22Rv1 (cell line): ENCODE measurements around the gene SLC39A5.

Source experiments
- ZFX ChIP-seq: fragments of 450-650 bp; IDR thresholded peaks from 2 replicates; pipeline ENCODE4 v1.6.1; 2017; ENCODE audit warnings: antibody characterized with exemption, borderline replicate concordance
- TF ChIP-seq, protein P1 (sequence below): fragments of 450-650 bp; IDR thresholded peaks from 2 replicates; pipeline ENCODE4 v1.5.1; 2017; ENCODE audit warnings: mild to moderate bottlenecking

DNA sequence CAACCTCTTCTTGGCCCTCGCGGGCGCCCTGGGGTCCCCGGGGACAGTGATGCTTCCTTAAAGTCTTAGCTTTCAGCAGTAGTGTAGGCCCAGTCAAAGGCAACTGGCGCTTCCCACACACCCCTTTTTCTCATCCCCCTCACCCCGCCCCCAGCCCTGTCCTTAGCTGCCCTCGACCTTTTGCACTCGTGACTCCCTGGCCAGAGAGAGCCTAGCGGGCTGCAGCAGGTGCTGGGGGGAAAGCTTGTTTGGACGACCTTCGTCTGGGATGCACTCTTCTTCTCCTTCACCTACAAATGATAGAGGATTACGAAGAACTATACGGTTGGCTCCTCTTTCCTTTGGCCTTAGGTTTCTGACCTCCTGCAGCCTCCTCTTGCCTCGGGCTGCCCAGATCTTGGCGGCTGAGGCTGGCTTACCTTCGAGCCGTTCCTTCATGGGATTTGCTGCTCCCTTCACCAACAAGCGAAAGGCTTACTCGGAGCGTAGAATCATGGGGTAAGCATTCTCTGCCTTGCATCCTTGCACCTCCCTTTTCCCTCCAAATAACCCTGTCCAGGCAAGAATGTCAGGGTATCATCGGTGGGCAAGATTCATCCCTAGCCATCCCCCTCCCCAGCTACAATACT lies 37.7 kb downstream of the SLC39A5 start:
- TF ChIP-seq, protein P1, sequence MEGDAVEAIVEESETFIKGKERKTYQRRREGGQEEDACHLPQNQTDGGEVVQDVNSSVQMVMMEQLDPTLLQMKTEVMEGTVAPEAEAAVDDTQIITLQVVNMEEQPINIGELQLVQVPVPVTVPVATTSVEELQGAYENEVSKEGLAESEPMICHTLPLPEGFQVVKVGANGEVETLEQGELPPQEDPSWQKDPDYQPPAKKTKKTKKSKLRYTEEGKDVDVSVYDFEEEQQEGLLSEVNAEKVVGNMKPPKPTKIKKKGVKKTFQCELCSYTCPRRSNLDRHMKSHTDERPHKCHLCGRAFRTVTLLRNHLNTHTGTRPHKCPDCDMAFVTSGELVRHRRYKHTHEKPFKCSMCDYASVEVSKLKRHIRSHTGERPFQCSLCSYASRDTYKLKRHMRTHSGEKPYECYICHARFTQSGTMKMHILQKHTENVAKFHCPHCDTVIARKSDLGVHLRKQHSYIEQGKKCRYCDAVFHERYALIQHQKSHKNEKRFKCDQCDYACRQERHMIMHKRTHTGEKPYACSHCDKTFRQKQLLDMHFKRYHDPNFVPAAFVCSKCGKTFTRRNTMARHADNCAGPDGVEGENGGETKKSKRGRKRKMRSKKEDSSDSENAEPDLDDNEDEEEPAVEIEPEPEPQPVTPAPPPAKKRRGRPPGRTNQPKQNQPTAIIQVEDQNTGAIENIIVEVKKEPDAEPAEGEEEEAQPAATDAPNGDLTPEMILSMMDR: no peak
- TF ChIP-seq ZFX: no peak
